ENCODE results near the gene BMAL1. TPM values are rescaled to one million over a fixed set of nuclear protein-coding genes. Genes with fewer than 3 reads are reported as not detected.

BMAL1 gene
- total and polyA plus RNA-seq, 2 of the 4 experiments (the other 2 are of a cell fraction): 8.8 to 9.9 TPM

DNA sequence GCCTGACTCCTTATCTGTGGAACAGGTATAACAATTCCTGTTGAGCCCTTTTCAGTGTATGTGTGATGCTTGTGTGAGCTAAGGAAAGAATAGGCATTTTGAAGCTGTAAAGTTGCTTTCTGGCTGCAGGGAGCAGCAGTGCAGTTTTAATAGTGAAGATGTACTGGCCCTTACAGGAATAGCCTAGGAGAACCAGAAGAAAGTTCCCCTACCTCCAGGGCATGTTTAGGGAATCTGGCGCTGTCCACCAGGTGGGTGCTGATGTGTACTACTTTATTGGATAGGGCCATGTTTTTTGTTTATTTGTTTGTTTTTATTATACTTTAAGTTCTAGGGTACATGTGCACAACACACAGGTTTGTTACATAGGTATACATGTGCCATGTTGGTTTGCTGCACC lies 11.5 kb downstream of the BMAL1 start:
- Histone ChIP-seq H3K9me3 (ENCODE audit: control insufficient read depth, insufficient read depth, low read length) (no peaks in the 10 kb centered on the region), H4K91ac (ENCODE audit: insufficient read depth, low read depth, low read length) (no peak overlapping the region), H4K8ac (ENCODE audit: low read depth in 2 of 2, low read length in 2 of 2) (no peak overlapping the region), H3K36me3 (ENCODE audit: control insufficient read depth, insufficient read depth, low read length) (no peaks in the 10 kb centered on the region; the same call in 1 of the 2 replicates), H3K14ac (replicated peaks; ENCODE audit: low read depth, low read length) (no peak overlapping the region), H3K4me1 (ENCODE audit: control insufficient read depth, insufficient read depth, low read length) (peaks cover 3% of the 10 kb centered on the region), H2BK120ac (ENCODE audit: low read depth, low read length) (no peak overlapping the region), H4K5ac (ENCODE audit: low read depth, low read length) (no peak overlapping the region), H2BK5ac (ENCODE audit: low read depth, low read length, poor library complexity, severe bottlenecking) (no peak overlapping the region), H3K9ac (ENCODE audit: low read depth, low read length) (no peak overlapping the region), H2BK15ac (ENCODE audit: low read depth, low read length) (no peak overlapping the region), H2AFZ (replicated peaks; ENCODE audit: low read length, poor library complexity) (no peak overlapping the region), H3K4me2 (ENCODE audit: low read depth, low read length) (no peak overlapping the region), H3K27ac (ENCODE audit: insufficient read depth, low read length) (no peak overlapping the region), H3K79me1 (ENCODE audit: low read depth in 1 of 2, low read length in 2 of 2) (peaks cover 26 to 72% of the 10 kb centered on the region in 2 experiments), H2AK9ac (replicated peaks; ENCODE audit: low read depth, low read length, poor library complexity) (no peak overlapping the region), H3K18ac (ENCODE audit: low read depth, low read length) (no peak overlapping the region), H3K4me3 (ENCODE audit: insufficient read depth, low read depth, low read length) (no peak overlapping the region), H4K20me1 (ENCODE audit: insufficient read depth, low read length) (peaks cover 51% of the 10 kb centered on the region), H3K9me1 (ENCODE audit: insufficient read depth, low read length) (peaks cover 12% of the 10 kb centered on the region), H3K4ac (ENCODE audit: low read depth, low read length) (no peak overlapping the region), H2AK5ac (ENCODE audit: low read depth, low read length) (no peak overlapping the region), H3K23ac (ENCODE audit: low read depth, low read length) (no peak overlapping the region), H2BK20ac (ENCODE audit: low read depth, low read length) (no peak overlapping the region), H3K27me3 (ENCODE audit: control insufficient read depth, insufficient read depth, low read length) (no peaks in the 10 kb centered on the region), H3K56ac (ENCODE audit: extremely low read depth, insufficient read depth, low read length) (no peak overlapping the region)
- DNase-seq (peak; percentile 43), ATAC-seq (ENCODE audit: low read depth) (peak; percentile 52)
- in situ Hi-C loops (cut with MboI; ENCODE audit: low sequenced_read_pairs): no loop called here
- no peak for TF ChIP-seq MAFK (IDR thresholded peaks at IDR 0.05; ENCODE audit: low read depth, low read length)
- no peak for TF ChIP-seq FOS (IDR thresholded peaks at IDR 0.05; ENCODE audit: low read depth, low read length)
- no peak for TF ChIP-seq SMC3 (IDR thresholded peaks at IDR 0.05; ENCODE audit: low read depth, low read length)
- no peak for TF ChIP-seq CHD1 (IDR thresholded peaks at IDR 0.05; ENCODE audit: low read depth, low read length)
- TF ChIP-seq, protein P1, sequence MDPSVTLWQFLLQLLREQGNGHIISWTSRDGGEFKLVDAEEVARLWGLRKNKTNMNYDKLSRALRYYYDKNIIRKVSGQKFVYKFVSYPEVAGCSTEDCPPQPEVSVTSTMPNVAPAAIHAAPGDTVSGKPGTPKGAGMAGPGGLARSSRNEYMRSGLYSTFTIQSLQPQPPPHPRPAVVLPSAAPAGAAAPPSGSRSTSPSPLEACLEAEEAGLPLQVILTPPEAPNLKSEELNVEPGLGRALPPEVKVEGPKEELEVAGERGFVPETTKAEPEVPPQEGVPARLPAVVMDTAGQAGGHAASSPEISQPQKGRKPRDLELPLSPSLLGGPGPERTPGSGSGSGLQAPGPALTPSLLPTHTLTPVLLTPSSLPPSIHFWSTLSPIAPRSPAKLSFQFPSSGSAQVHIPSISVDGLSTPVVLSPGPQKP (IDR thresholded peaks at IDR 0.05; ENCODE audit: borderline replicate concordance, low read depth, low read length): no peak
- TF ChIP-seq POLR2A (IDR thresholded peaks at IDR 0.05; ENCODE audit: low read depth, low read length): no peak
- TF ChIP-seq RFX5 (IDR thresholded peaks at IDR 0.05; ENCODE audit: low read depth, low read length): no peak
- TF ChIP-seq MXI1 (IDR thresholded peaks at IDR 0.05; ENCODE audit: borderline replicate concordance, low read depth, low read length): no peak
- TF ChIP-seq NFE2L2 (IDR thresholded peaks at IDR 0.05; ENCODE audit: low read depth, low read length): no peak
- TF ChIP-seq, protein P2, sequence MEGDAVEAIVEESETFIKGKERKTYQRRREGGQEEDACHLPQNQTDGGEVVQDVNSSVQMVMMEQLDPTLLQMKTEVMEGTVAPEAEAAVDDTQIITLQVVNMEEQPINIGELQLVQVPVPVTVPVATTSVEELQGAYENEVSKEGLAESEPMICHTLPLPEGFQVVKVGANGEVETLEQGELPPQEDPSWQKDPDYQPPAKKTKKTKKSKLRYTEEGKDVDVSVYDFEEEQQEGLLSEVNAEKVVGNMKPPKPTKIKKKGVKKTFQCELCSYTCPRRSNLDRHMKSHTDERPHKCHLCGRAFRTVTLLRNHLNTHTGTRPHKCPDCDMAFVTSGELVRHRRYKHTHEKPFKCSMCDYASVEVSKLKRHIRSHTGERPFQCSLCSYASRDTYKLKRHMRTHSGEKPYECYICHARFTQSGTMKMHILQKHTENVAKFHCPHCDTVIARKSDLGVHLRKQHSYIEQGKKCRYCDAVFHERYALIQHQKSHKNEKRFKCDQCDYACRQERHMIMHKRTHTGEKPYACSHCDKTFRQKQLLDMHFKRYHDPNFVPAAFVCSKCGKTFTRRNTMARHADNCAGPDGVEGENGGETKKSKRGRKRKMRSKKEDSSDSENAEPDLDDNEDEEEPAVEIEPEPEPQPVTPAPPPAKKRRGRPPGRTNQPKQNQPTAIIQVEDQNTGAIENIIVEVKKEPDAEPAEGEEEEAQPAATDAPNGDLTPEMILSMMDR (conservative IDR thresholded peaks at IDR 0.05; ENCODE audit: low read depth, low read length): 0 out of 2 replicates have a peak, but pooled peaks have one; percentile 20
- TF ChIP-seq MAZ (IDR thresholded peaks at IDR 0.05; ENCODE audit: borderline replicate concordance, low read depth, low read length): no peak
- TF ChIP-seq CEBPB (IDR thresholded peaks at IDR 0.05; ENCODE audit: low read depth, low read length): no peak
- TF ChIP-seq, protein P3, sequence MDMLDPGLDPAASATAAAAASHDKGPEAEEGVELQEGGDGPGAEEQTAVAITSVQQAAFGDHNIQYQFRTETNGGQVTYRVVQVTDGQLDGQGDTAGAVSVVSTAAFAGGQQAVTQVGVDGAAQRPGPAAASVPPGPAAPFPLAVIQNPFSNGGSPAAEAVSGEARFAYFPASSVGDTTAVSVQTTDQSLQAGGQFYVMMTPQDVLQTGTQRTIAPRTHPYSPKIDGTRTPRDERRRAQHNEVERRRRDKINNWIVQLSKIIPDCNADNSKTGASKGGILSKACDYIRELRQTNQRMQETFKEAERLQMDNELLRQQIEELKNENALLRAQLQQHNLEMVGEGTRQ (IDR thresholded peaks at IDR 0.05; ENCODE audit: low read depth, low read length): no peak
- no peak for TF ChIP-seq BHLHE40 (IDR thresholded peaks at IDR 0.05; ENCODE audit: low read depth, low read length)
- TF ChIP-seq RCOR1 (IDR thresholded peaks at IDR 0.05; ENCODE audit: insufficient replicate concordance, low read length): no peak
- 0 out of 2 replicates have a peak, but pooled peaks have one; percentile 23 for TF ChIP-seq RAD21 (IDR thresholded peaks at IDR 0.05; ENCODE audit: low read length)
- ChIA-PET CTCF (interaction anchor here (0.6 kb wide), 1 partner anchor 45 kb away, joined by 3 read pairs; no protein-coding TSS in a partner anchor), POLR2A (ENCODE audit: unreplicated experiment) (no interaction called here)
- WGBS, 2 experiments (ENCODE audit: extremely low coverage in 2 of 2, insufficient read length in 1 of 2): no CpG with 5 or more reads among the region's 1 CpG
- dilution Hi-C loops (cut with HindIII; ENCODE audit: low sequenced_read_pairs, unreplicated experiment): no loop called here
- intact Hi-C loops (cut with micrococcal nuclease): no loop called here
- no TSS peak for BruUV-seq (replicated peaks)

All from IMR-90 (cell line).